CD14-positive monocyte (primary cell): Measurements from ENCODE around the gene LIN37. TPM values are rescaled to one million over a fixed set of nuclear protein-coding genes. Genes with fewer than 3 reads are reported as not detected.

ENCODE experiments used
- DNase-seq, 3 donors: peaks; one replicate each; pipeline ENCODE4 v3.0.0-alpha.2; 2011 to 2022
- H2AFZ ChIP-seq: 2 replicates; pipeline ENCODE4 v1.6.0; 2012; ENCODE audit warnings: mild to moderate bottlenecking, low read depth, low read length, inconsistent platforms; ENCODE audit not compliant: insufficient read depth, poor library complexity, severe bottlenecking
- H3K27ac ChIP-seq, 2 donors: 1 replicate in 1 of 2; 2 replicates in 1 of 2; pipeline ENCODE4 v1.5.1; 2012 to 2013; ENCODE audit warnings: low read length in 2 of 2, control low read depth in 1 of 2, inconsistent platforms in 1 of 2, low read depth in 1 of 2, mild to moderate bottlenecking in 1 of 2
- H3K27me3 ChIP-seq, 2 donors: one replicate each; pipeline versions ENCODE4 v1.6.0 to v1.6.1; 2011 to 2013; ENCODE audit warnings: low read length in 2 of 2; ENCODE audit not compliant: control insufficient read depth in 2 of 2, insufficient read depth in 2 of 2
- H3K36me3 ChIP-seq, 2 donors: replicated peaks in 1 of 2; 1 replicate in 1 of 2; 2 replicates in 1 of 2; pipeline versions ENCODE4 v1.5.1 to v1.6.1; 2012 to 2013; ENCODE audit warnings: low read length in 2 of 2, control low read depth in 1 of 2, inconsistent platforms in 1 of 2, mild to moderate bottlenecking in 1 of 2; ENCODE audit not compliant: insufficient read depth in 2 of 2, control insufficient read depth in 1 of 2
- H3K4me1 ChIP-seq, 2 donors: 1 replicate in 1 of 2; 2 replicates in 1 of 2; pipeline versions ENCODE4 v1.5.1 to v1.6.1; 2012 to 2013; ENCODE audit warnings: low read length in 2 of 2, control low read depth in 1 of 2, inconsistent platforms in 1 of 2, mild to moderate bottlenecking in 1 of 2, moderate library complexity in 1 of 2; ENCODE audit not compliant: insufficient read depth in 2 of 2, control insufficient read depth in 1 of 2
- H3K4me2 ChIP-seq: replicated peaks from 2 replicates; pipeline ENCODE3; 2012; ENCODE audit warnings: low read length, moderate library complexity, mild to moderate bottlenecking; ENCODE audit not compliant: poor library complexity, severe bottlenecking; ENCODE audit errors: extremely low read depth
- H3K4me3 ChIP-seq, 3 experiments: fragments of 200-600 bp in 1 of 3; sonication (generic) in 1 of 3; replicated peaks in 1 of 3; 1 replicate in 2 of 3; 2 replicates in 1 of 3; pipeline ENCODE4 v1.5.1; 2011 to 2013; ENCODE audit warnings: low read length in 3 of 3, mild to moderate bottlenecking in 3 of 3, control low read depth in 2 of 3, low read depth in 2 of 3, inconsistent platforms in 1 of 3, moderate library complexity in 1 of 3
- H3K79me2 ChIP-seq: 2 replicates; pipeline ENCODE4 v1.6.0; 2012; ENCODE audit warnings: mild to moderate bottlenecking, control low read depth, inconsistent platforms, low read length, moderate library complexity; ENCODE audit not compliant: insufficient read depth
- H3K9ac ChIP-seq: 2 replicates; pipeline ENCODE4 v1.6.0; 2017; ENCODE audit warnings: low read length, mild to moderate bottlenecking; ENCODE audit not compliant: insufficient read depth, poor library complexity, severe bottlenecking
- H3K9me3 ChIP-seq, 2 donors: replicated peaks in 1 of 2; 1 replicate in 1 of 2; 2 replicates in 1 of 2; pipeline versions ENCODE4 v1.5.1 to v1.6.1; 2012 to 2013; ENCODE audit warnings: low read length in 2 of 2, control low read depth in 1 of 2; ENCODE audit not compliant: control insufficient read depth in 1 of 2, insufficient read depth in 1 of 2
- H4K20me1 ChIP-seq: 2 replicates; pipeline ENCODE4 v1.6.0; 2012; ENCODE audit warnings: mild to moderate bottlenecking, low read length, control low read depth, moderate library complexity; ENCODE audit not compliant: insufficient read depth
- H3K27ac Mint-ChIP-seq, 7 donors: one replicate each; pipeline ENCODE4 v1.8.0; 2020; ENCODE audit warnings: mild to moderate bottlenecking in 7 of 7, mixed read lengths in 7 of 7, moderate library complexity in 6 of 7, inconsistent platforms in 2 of 7
- H3K27me3 Mint-ChIP-seq, 3 donors: one replicate each; pipeline ENCODE4 v1.8.0; 2021 to 2022; ENCODE audit warnings: low read depth in 3 of 3, mild to moderate bottlenecking in 3 of 3, mixed read lengths in 3 of 3, moderate library complexity in 3 of 3, inconsistent platforms in 1 of 3
- H3K36me3 Mint-ChIP-seq, 2 donors: one replicate each; pipeline ENCODE4 v1.8.0; 2020; ENCODE audit warnings: mixed read lengths in 2 of 2, inconsistent platforms in 1 of 2, mild to moderate bottlenecking in 1 of 2
- H3K4me1 Mint-ChIP-seq: one replicate; pipeline ENCODE4 v1.8.0; 2020; ENCODE audit warnings: mild to moderate bottlenecking, mixed read lengths
- H3K4me3 Mint-ChIP-seq, 2 donors: one replicate each; pipeline ENCODE4 v1.8.0; 2020; ENCODE audit warnings: mild to moderate bottlenecking in 2 of 2, mixed read lengths in 2 of 2, moderate library complexity in 1 of 2
- H3K9me3 Mint-ChIP-seq, 7 donors: one replicate each; pipeline ENCODE4 v1.8.0; 2020 to 2022; ENCODE audit warnings: mixed read lengths in 7 of 7, mild to moderate bottlenecking in 6 of 7, moderate library complexity in 6 of 7, inconsistent platforms in 2 of 7
- CTCF ChIP-seq: fragments of 200-600 bp; IDR thresholded peaks from one replicate; pipeline ENCODE4 v1.8.0; 2022; ENCODE audit warnings: antibody characterized with exemption, mild to moderate bottlenecking
- WGBS: methylation state at CpG from one replicate; pipeline ENCODE4 v1.1.5; 2013; ENCODE audit warnings: missing lambda C conversion rate; ENCODE audit not compliant: insufficient coverage; 5-methylcytosine and 5-hydroxymethylcytosine counted together
- intact Hi-C, 2 donors: fragments of 100-400 bp; cut with micrococcal nuclease; formaldehyde crosslinking; loops; one replicate each; pipeline versions ENCODE4 v1.15.0 to v1.15.1; 2023
- polyA plus RNA-seq, 3 donors: library from polyadenylated mRNA; depleted of rRNA in 1 of 3; unstranded in 2 of 3; stranded (reverse) in 1 of 3; fragments of 300-500 nt in 2 of 3; fragments of >200 nt in 1 of 3; fragmentation: Illumina TruSeq in 2 of 3; gene quantifications; 1 replicate in 2 of 3; 2 replicates in 1 of 3; pipeline ENCODE4 v1.2.3, GENCODE V29; 2012 to 2021

The LIN37 gene
- polyA plus RNA-seq, 3 donors, result 5.6 to 28.6 (median 7.2) TPM

GRCh38 chr19:35724560-35724959 lies 23.8 kb upstream of the LIN37 start:
- Histone ChIP-seq H4K20me1 (peaks cover 51% of the 10 kb centered on the region), H3K9me3 (no peaks in the 10 kb centered on the region), H3K27me3 (no peaks in the 10 kb centered on the region), H3K79me2 (peaks cover 18% of the 10 kb centered on the region), H3K27ac (no peak overlapping the region), H3K36me3 (peaks cover 91 to 99% of the 10 kb centered on the region in 2 donors), H3K4me1 (peaks cover 0 to 5% of the 10 kb centered on the region in 2 donors), H3K9ac (no peak overlapping the region), H3K4me2 (no peak overlapping the region), H3K4me3 (no peak overlapping the region), H2AFZ (no peak overlapping the region)
- WGBS, result 99% methylated on average over 9 of the region's 12 CpGs
- DNase-seq, result no peak
- no peak for TF ChIP-seq CTCF
- no peaks in the 10 kb centered on the region for H3K9me3 Mint-ChIP-seq
- no peak overlapping the region for H3K4me3 Mint-ChIP-seq
- H3K4me1 Mint-ChIP-seq, result peaks cover 3% of the 10 kb centered on the region
- H3K27ac Mint-ChIP-seq, result peak overlapping the region in 1 of 7 donors; percentile 33
- intact Hi-C loops, result no loop called here
- peaks cover 0 to 2% (median 2%) of the 10 kb centered on the region in 3 donors for H3K27me3 Mint-ChIP-seq
- peaks cover 82 to 94% of the 10 kb centered on the region in 2 donors for H3K36me3 Mint-ChIP-seq

- H3K9me3 ChIP-seq, result no peaks in the 10 kb centered on the region
- peaks cover 0 to 2% (median 2%) of the 10 kb centered on the region in 3 donors for H3K27me3 Mint-ChIP-seq
- no peak for DNase-seq
- 100% methylated on average over 5 of the region's 23 CpGs for WGBS
- peaks cover 87 to 98% of the 10 kb centered on the region in 2 donors for H3K36me3 Mint-ChIP-seq
- H3K27ac Mint-ChIP-seq, result peak overlapping the region in 3 of 7 donors; percentile 30 to 66 (median 64)
- no peak overlapping the region for H3K27ac ChIP-seq
- no peak overlapping the region for H3K4me3 Mint-ChIP-seq
- no peak for TF ChIP-seq CTCF
- H3K9me3 Mint-ChIP-seq, result no peaks in the 10 kb centered on the region
- H3K4me3 ChIP-seq, result no peak overlapping the region
- intact Hi-C loops, result no loop called here
- no peaks in the 10 kb centered on the region for H3K4me1 ChIP-seq
- H3K9ac ChIP-seq, result no peak overlapping the region
- no peaks in the 10 kb centered on the region for H3K27me3 ChIP-seq
- peaks cover 10% of the 10 kb centered on the region for H3K79me2 ChIP-seq
- no peak overlapping the region for H3K4me2 ChIP-seq
- H2AFZ ChIP-seq, result no peak overlapping the region
- H3K4me1 Mint-ChIP-seq, result no peaks in the 10 kb centered on the region
- H3K36me3 ChIP-seq, result peaks cover 95 to 99% of the 10 kb centered on the region in 2 donors
- peaks cover 49% of the 10 kb centered on the region for H4K20me1 ChIP-seq
Measured at GRCh38 chr19:35725216-35725861, 23.0 kb upstream of the LIN37 start.
